H7 (cell line): Measurements from ENCODE around the gene SATB2. TPM values are rescaled to one million over a fixed set of nuclear protein-coding genes. Genes with fewer than 3 reads are reported as not detected.

Source experiments
- DNase-seq: peaks from one replicate; pipeline ENCODE4 v3.0.0; 2012
- H3K27me3 ChIP-seq: 2 replicates; pipeline ENCODE4 v1.6.0; 2011; ENCODE audit warnings: mild to moderate bottlenecking, low read length; ENCODE audit not compliant: control insufficient read depth, insufficient read depth
- H3K36me3 ChIP-seq: replicated peaks from 2 replicates; pipeline ENCODE4 v1.5.1; 2011; ENCODE audit warnings: low read length; ENCODE audit not compliant: control insufficient read depth, insufficient read depth
- H3K4me3 ChIP-seq: 2 replicates; pipeline ENCODE4 v1.5.1; 2011; ENCODE audit warnings: low read depth, mild to moderate bottlenecking, control low read depth, low read length, moderate library complexity; ENCODE audit not compliant: insufficient read depth
- total RNA-seq: library from RNA; depleted of rRNA; stranded (reverse); fragments of >200 nt; shearing (Covaris generic); gene quantifications from 2 replicates; pipeline ENCODE4 v1.2.3, GENCODE V29; 2014

The SATB2 gene
- total RNA-seq, 1 experiment from 2014 or later, result 10.3 TPM

DNA sequence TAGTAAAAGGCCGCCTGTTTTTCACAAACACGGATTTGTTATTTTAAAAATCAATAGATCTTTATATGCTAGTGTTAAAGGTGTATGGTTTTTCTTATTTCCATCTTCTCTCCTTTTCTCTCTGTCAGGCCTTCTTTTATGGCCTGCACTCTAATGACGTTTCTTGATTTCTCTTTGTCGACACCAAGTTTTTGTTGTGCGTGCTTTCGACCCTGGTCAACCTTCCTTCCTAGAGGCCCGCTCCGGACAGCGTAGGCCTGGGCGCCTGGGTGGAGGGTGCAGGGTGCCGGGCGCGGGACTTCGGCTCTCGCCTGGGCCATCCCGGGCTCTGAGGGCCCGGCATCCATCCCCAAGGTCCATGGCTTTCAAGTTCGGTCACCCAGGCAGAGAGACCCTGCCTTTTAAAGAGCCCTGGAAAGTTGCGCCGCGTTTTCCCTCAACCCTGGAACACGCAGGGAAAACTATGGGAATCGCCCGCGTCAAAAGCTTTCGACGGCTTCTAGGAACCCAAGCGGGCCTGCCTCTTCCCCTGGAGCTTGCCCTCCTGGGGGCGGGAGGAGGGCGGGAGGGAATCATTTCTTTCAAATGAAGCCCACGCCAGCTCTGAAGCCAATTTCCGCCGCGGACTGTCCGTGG is 4.1 kb upstream of the SATB2 start:
- Histone ChIP-seq H3K27me3 (peaks cover 69% of the 10 kb centered on the region), H3K36me3 (no peaks in the 10 kb centered on the region), H3K4me3 (peak overlapping the region; percentile 57)
- peak; percentile 71 for DNase-seq

DNA sequence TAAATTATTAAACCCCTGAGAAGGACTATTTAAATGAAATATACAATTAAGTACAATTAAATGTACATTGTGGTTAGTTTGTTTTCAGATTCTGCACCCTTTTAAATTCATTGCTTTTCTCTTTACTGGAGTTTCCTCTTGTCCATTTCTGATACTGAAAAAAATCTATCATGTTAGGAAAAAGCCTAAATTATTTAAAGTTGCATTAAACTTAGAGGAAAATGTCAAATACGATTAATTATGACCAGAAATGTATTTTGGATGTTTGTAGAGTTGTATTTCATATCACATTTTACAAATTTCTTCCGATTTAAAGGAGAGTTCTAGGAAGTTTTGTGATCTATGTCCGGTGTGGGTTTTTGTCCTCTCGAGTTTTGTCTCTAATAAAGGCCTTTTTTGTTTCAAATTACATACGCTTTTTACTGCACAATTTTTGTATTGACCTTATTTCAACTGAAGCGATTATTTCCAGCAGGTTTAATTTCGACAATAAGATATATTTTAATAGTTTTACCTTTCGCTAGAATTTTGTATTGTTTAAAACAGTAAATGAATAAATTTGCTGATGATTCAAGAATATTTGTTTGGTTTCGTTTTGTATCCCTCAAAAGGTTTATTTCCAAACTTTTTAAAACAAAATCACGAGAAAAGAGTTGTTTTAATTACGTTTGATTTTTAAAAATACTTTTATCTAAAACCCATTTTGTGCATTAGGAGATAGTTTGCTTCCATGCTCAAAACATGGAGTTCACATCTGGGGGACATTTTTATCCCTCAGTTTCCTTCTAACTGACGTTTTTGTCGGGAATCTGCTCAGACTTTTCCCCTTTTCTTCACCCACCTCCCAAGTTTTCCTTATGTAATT is 3.3 kb upstream of the SATB2 start:
- Histone ChIP-seq H3K27me3 (peaks cover 68% of the 10 kb centered on the region), H3K4me3 (no peak overlapping the region), H3K36me3 (no peaks in the 10 kb centered on the region)
- no peak for DNase-seq

DNA sequence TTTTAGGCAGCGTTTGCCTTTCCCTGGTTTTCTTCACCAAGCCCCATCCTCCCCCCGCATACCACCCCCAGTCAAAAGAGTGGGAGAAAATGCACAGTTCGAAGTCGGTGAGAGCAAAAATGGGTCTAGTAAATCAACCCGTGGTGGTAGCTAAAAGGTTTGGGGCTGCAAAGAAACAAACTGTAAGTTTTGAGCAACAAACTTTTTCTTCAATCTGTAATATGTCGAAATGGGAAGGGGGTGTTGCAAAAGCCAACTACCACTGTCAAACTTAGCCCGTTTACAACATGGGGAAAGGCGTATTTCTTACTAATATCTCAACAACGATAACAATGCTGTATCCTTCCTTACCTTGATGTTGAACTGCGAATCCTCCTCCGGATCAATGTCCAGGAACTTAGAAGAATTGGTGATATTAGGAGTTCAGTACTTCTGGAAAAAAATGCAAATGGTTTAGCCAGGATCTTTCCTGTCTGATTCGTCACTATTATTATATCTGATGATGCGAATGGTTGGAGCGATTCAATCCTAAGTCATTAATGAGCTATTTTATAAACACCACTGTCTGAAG is 2.4 kb upstream of the SATB2 start:
- peak; percentile 43 for DNase-seq
- Histone ChIP-seq H3K36me3 (no peaks in the 10 kb centered on the region), H3K4me3 (peak overlapping the region; percentile 88), H3K27me3 (peaks cover 61% of the 10 kb centered on the region)

DNA sequence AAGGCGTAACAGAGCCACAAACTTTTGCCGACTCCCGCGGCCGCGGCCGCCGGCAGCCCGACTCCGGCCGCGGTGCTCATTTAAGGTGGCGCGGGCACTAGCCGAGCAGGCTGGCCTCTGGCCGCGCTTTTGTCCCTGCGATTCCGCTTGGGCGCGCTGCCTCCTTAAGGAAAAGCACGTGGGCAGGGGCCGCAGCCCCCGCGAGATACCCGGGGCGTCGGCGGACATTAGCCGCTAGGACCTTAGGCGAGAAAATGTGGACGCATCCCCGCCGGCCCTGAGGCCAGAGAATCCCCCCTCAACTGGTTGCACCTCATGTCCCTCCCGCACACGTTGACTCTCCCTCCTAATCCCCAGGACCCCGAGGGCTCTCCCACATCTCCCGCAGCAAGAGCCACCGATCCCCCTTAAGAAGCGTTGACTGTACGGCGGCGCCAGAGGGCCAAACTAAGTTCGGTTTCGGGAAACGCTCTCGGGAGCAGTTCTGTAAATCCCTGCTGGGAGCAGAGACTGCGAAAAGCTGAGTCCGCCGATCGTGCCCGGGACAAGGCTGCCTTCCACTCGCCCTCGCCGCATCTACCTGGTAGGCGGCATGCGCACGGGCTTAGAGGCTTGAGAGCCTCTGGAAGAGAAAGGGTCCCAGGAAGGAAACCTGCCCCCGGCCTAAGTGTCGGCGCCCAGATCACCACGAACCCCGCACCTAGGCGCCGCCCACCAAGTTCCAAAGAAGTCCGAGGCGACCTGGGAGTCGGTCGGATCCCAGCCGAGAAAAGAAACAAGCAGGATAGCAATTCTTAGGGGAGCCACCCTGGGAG is 1.8 kb upstream of the SATB2 start:
- H3K27me3 ChIP-seq, result peaks cover 54% of the 10 kb centered on the region
- peak overlapping the region; percentile 88 for H3K4me3 ChIP-seq
- peak; percentile 89 for DNase-seq
- no peaks in the 10 kb centered on the region for H3K36me3 ChIP-seq

DNA sequence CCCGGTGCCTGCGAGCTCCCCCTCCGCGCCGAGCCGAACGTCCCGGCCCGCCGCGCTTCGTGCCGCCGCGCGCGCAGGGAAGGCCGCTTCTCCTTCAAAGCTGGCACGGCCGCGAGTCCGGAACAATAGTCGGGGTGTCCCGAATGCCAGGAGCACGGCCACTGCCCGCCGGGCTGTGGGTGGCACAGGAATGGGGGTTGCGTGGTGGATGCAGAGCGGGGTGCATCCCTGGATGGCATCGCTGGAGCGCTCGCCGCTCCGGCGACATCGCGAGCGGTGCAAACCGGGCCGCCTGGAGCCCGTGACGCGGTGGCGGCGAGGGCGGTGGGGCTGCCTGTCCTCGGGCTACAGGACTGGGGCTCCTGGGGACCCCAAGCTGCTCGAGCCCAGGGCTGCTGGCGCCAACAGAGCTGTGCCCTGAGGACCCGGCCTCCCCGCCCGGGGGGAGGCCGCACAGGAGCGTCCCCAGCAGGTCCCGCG is 1.1 kb upstream of the SATB2 start:
- Histone ChIP-seq H3K36me3 (no peaks in the 10 kb centered on the region), H3K4me3 (peak overlapping the region; percentile 88), H3K27me3 (peaks cover 47% of the 10 kb centered on the region)
- peak; percentile 81 for DNase-seq

DNA sequence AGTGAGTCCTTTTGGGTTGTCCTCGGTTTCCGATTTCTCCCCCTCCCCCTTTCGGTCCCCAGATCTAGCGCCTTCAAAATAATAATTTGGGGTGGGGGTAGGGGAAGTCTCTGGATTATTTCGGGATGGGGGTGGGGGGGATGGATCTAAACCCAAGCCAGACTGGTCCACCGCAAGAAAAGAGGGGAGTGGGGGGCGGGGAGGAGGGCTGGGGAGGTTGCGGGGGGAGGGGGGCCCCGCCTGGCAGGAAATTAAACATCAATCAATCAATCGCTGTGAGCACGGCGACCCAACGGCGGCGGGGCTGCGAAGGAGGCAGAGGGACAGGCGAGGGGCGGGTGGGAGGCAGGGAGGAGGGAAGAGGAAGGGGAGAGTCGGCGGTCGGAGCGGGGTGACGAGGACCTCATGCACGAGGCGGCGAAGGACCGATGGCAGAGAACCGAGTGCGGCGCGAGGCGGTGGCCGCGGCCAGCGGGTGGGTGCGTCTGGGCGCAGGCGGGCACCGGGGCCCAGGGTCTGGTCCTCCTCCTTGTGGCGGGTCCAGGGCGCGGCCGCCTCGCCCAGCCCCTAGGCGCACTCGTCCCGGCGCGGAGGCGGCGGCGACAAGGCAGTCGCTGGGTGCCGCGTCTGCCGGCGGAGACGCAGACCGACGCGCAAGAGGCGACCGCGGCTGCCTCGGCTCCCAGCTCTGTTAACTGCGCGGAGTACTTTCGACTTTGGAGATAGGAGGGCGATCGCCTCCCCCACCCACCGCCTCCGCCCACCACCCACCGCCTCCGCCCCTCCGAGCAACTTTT is 468 bp upstream of the SATB2 start:
- DNase-seq, result peak; percentile 80
- peak overlapping the region; percentile 88 for H3K4me3 ChIP-seq
- H3K36me3 ChIP-seq, result no peaks in the 10 kb centered on the region
- H3K27me3 ChIP-seq, result peaks cover 41% of the 10 kb centered on the region

DNA sequence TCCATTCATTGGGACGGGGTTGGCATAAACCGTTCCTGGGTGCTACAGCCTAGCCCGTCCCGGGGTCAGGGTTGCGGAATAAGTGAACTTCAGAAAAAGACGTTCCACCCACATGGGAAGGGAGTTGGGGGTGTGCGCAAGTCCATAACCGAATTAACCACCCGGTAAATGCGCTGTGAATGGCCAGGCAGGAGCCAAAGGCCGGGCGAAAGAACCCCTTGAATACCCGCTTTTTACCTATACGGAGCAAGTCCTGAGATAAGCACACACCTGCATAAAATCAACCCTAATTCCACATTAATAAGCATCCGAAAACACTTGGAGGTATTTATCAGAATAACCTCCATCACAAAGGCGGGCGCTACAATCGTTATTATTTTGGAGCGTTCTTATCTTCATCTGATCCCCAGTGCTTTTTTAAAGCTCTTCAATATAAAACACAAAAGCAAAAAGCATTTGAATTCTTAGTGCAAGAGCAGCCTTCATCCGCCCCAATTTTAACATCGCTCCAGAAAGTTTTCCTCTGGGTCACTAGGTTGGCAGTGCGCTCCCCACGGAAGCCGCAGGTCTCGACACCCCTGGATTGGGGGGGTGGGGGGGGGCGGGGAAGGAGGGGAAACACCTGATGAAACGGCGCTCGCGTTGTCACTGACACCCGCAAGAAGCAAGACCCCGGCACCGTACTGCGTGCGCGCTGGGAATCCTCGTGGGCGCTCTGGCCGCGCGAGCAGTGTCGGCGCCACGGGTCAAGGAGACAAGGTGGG is 1.2 kb downstream of the SATB2 start:
- peak; percentile 54 for DNase-seq
- peak overlapping the region; percentile 88 for H3K4me3 ChIP-seq
- no peaks in the 10 kb centered on the region for H3K36me3 ChIP-seq
- H3K27me3 ChIP-seq, result peaks cover 25% of the 10 kb centered on the region

DNA sequence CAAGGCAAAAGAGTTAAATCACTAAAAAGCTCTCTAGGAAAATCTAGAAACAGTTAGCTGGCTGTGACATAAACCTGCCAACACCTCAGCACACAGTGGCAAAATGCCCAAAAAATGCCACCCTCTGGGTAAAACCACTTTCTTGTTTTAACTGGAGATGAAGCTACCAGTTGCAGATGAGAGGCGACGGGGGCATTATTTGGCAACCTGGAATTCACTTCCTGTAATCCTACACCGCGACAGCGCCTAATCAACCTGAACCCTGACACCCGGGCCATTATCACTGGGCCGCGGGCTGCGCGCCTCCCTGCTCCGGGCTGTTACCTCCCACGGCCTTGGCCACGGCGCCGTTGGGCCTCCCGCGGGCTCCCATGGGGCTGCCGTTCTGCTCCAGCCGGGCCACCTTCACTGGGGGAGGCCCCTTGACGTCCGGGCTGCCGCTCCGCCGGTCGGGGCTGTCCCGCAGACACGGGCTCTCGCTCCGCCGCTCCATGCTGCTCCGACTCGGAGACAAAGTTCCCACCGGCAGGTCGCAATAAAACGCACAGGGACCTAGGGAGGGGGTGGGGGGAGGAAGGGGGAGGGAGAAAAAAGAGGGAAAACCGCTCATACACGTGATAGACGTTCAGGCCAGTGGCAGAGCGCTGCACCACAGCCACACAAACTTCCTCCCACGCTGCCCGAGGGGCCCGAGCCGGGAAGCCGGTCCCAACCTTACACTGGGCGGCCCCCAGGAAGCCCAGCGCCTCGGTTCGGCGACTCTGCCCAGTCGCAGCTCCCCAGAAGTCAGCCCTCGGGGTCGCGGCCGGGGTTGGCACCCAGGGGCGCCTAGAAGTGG is 2.0 kb downstream of the SATB2 start:
- no peaks in the 10 kb centered on the region for H3K36me3 ChIP-seq
- peak; percentile 87 for DNase-seq
- H3K27me3 ChIP-seq, result peaks cover 17% of the 10 kb centered on the region
- H3K4me3 ChIP-seq, result peak overlapping the region; percentile 88

DNA sequence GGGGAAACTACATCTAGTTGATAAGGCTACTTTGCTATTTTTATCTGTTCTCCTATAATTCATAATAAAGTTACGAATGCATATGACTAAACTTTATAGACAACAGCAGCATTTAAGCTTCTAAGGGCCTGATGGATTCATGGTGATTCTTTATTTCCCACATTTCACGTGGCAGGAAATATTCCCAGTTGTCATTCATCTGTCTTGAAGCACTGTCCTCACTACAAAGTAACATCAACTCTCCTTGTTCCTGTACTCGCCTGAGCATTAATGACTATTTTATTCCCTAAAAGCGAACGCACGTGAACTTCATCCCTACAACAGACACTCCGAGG is 2.6 kb downstream of the SATB2 start:
- no peaks in the 10 kb centered on the region for H3K36me3 ChIP-seq
- no peak for DNase-seq
- peaks cover 14% of the 10 kb centered on the region for H3K27me3 ChIP-seq
- peak overlapping the region; percentile 88 for H3K4me3 ChIP-seq

DNA sequence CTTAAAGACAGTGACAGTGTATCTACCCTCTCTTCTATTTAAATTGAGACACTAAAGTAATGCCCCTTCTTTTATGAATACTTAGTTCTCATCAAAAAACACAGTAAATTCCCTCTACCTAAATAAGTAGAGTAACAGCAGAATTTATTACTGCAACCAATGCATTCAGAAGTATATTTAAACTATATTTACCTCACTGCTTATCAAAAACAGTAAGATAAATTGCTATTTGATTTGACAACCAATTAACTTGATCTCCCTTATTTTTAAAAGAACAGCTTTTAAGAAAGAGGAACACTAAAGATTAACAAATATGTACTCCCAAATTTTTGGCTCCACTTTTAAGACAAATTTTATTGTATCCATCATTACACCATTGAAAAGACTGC is 4.8 kb downstream of the SATB2 start:
- H3K36me3 ChIP-seq, result no peaks in the 10 kb centered on the region
- H3K27me3 ChIP-seq, result peaks cover 11% of the 10 kb centered on the region
- DNase-seq, result no peak
- no peak overlapping the region for H3K4me3 ChIP-seq

DNA sequence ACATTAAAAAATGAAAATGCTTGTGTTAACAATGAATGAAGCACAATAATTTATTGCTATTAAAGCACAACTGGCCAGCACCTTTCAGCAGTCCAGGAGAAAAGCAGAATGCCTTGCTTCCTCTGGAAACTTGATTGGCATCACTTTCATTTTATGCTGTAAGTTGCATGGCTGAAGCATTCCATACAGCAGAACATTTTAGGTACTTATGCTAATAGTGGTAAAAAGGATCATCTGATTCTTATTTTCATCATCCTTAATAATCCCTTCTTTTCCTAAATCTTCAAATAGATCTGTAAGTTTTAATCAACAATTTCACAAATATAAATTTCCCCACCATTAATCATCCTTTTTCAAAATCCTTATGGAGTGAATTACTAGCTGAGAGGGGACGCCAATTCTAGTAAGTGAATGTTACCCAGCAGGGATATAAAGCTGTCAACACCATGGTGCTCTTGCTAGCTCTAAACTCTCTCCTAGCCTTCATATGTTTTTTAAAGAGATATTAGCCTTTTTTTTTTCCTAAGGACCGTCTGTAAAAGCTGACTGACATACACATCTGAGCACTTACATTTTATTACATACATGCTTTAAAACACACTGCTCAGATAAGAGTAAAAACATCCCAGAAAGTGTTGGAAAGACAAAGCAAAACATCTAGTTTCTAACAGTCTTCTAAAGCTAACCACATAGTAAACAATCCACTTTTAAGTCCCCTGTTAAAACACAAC is 5.3 kb downstream of the SATB2 start:
- DNase-seq, result no peak
- H3K4me3 ChIP-seq, result no peak overlapping the region
- H3K27me3 ChIP-seq, result peaks cover 11% of the 10 kb centered on the region
- no peaks in the 10 kb centered on the region for H3K36me3 ChIP-seq

DNA sequence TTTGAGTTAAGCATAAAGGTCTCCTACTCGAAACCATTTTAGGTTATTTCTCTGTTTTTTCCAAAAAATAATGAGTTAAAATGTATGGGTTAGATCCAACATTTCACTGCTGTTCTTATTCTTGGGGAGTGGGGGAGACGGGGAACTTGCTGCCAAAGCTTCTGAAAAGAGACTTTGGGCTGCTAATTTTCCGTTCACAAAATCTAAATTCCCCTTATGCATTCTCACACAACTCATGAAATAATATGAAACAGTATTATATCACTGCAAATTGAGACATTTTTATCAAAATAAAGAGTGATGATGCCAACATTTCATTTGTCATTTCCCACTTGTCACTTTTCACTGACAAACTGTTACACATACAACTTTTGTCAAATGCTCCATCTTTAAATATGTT is 7.8 kb downstream of the SATB2 start:
- Histone ChIP-seq H3K36me3 (no peaks in the 10 kb centered on the region), H3K27me3 (no peaks in the 10 kb centered on the region; the same call in 1 of the 2 replicates), H3K4me3 (no peak overlapping the region)
- no peak for DNase-seq
